HG02970 (cell line): ENCODE results near the gene GPR101.

Source experiments
- ATAC-seq: cut with Tn5 transposase; IDR thresholded peaks from one replicate; pipeline ENCODE4 v1.9.1; 2021; ENCODE audit warnings: mild to moderate bottlenecking, moderate library complexity, moderate number of reproducible peaks; ENCODE audit not compliant: unreplicated experiment, low FRiP score

The GPR101 gene, protein sequence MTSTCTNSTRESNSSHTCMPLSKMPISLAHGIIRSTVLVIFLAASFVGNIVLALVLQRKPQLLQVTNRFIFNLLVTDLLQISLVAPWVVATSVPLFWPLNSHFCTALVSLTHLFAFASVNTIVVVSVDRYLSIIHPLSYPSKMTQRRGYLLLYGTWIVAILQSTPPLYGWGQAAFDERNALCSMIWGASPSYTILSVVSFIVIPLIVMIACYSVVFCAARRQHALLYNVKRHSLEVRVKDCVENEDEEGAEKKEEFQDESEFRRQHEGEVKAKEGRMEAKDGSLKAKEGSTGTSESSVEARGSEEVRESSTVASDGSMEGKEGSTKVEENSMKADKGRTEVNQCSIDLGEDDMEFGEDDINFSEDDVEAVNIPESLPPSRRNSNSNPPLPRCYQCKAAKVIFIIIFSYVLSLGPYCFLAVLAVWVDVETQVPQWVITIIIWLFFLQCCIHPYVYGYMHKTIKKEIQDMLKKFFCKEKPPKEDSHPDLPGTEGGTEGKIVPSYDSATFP

GRCh38 chrX:137033774-137034507 is at the start of gene GPR101:
Gene GPR101 (minus strand): TSS chrX:137033995. CDS start chrX:137031674, 2,321 bp downstream.
- no peak for ATAC-seq

DNA sequence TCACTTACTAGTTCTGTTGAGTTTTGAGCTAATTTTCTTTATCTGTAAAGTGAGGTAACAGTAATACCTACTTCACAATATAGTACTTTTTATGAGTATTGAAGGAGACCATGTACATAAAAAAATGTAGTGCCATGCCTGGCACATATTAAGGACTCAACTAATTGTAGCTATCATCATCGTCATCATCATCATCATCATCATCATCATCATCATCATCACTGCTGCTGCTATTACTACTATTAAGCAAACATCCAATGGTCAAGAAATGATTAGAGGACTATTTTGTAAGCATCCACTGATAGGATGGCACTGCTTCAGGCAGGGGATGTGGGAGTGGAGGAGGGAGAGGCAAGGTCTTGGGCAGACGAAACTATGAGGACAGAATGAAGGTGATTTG is 47.4 kb upstream of the GPR101 start:
- ATAC-seq = no peak

- no peak for ATAC-seq
Observed at GRCh38 chrX:137072396-137072795, 38.6 kb upstream of the GPR101 start.

DNA sequence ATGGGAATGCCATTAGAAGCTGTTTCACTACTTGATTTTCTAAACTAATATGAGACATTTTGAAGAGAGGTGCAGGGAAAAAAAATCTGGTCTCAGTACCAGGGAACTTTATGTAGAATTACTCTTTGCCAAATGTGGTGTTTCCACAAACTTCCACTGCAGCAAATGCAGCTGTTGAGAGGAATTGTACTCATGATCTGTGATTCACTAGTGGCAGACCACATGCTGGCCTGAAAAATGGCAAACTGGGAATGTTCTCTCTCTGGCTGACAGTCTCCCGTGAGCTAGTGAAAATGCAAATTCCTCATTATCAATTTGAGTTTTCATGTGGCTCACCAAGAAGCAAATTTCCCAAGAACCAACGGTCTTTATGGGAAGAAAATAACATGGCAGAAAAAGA is 37.8 kb upstream of the GPR101 start:
- ATAC-seq = no peak

- ATAC-seq = no peak
Observed at GRCh38 chrX:137067147-137067546, 33.4 kb upstream of the GPR101 start.

DNA sequence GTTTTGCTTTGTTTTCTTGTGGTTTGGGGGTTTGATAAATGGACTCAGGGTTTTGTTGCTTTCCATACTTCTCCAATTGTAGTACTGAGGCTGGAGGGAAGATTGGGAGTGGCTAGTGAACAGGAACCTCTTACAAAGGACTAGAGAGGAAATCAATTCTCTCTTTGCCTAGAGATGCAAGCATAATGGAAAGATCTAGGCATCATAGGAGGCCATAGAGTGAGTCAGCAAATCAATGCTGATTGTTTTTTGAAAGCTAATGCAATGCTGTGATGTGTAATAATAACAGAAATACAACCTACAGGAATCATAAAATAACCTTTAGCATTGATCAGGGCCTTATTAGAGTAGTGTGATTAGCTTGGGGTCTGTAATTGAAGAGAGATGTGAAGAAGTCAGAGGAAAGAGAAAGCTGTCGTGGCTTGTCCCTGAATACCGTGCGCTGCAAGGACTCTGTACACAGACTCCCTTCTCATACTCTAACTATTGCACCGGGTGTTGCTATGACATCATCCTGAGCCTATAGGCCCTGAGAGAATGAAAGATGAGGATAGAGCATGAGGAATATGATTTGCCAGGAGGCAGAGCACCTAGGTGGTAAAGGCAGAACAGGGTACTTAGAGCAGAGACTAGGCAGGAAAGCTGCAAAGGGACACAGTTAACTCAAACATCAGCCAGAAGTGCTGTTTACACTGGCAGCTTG is 29.3 kb upstream of the GPR101 start:
- no peak for ATAC-seq

DNA sequence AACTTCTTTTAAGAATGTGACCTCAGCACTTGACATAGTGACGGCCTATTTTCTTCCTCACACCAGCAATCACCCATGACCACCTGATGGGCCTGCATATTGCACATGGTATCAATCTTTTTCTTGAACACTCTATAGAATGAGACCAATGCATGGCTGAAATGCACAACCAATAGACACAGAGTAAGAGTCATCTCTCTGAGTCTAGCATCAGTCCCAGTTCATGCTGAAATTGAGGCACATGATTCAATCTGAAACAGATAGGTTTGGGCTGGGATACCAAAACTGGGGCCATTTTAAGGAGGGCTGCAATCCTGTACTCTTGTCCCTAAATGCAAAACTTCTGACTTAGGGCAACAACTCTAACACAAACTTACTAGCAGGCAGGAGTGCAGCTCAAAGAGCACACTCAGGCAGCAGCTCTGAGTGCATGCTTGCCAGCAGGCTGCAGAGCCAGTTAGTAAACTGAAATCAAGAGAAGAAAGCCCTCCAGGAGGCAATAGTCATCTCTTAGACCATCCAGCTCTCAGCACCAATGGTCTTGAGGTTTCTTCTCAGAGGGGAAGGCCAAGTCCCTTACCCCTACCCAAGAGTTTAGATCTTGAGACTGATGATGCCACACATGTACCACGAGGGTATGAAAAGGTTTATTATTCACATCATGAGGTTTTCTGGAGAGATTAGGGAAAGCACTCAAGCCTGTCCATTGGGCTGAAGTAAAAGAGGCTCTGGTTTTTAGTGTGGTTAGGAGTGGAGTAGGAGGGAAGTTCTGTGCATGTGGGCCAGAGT is 24.7 kb upstream of the GPR101 start:
- no peak for ATAC-seq

DNA sequence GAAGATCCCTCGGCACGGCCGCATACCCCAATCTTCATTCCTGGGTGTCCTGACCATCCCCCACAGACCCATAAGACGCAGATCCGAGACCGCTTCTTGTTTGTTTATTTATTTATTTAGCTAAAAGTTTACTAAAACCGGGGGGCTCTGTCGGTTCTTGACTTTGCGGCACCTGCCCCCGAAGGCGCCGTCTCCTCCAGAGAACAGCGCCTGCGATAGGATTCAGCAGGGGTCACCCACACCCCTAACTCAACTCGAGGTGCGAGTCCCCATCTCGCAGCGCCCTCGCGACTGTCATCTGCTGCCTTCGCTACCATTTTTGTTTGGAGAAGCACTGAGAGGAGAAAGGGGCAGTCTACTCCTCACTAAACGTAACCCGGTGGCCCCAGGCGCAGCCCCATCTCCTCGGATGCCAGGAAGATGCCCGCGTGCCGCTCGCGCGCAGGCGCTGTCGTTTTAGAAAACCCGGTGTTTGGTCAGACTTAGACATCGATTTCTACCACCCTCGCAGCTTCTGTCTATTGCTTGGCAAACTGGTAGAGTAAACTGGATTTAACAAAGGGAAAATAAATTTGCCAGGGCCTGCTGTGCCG is 18.9 kb upstream of the GPR101 start:
- ATAC-seq = peak; percentile 20

GRCh38 chrX:137051978-137052642 is 18.3 kb upstream of the GPR101 start:
- ATAC-seq = peak; percentile 95

- ATAC-seq = no peak
Observed at GRCh38 chrX:137044893-137045292, 11.1 kb upstream of the GPR101 start.

- no peak for ATAC-seq
Observed at GRCh38 chrX:137043736-137044135, 9.9 kb upstream of the GPR101 start.

- ATAC-seq = no peak
Observed at GRCh38 chrX:137041329-137041728, 7.5 kb upstream of the GPR101 start.

GRCh38 chrX:137040113-137040794 is 6.5 kb upstream of the GPR101 start:
- no peak for ATAC-seq

DNA sequence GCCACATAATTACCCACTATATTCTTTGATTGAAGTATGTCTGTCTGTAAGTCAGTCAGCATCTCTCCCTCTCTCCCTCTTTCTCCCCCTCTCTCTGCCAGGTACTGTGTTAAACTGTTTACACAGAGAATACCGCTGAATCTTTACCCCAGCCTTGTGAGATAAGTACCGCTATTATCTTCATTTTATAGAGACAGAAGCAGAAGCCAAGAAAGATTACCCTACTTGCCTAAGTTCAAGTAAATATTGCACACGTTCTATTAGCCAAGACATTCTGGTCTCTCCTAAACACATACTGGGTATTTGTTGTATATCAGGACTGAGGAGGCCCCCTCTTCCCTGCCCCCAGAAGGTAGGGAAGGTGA is 695 bp upstream of the GPR101 start:
- no peak for ATAC-seq

- ATAC-seq = no peak
Observed at GRCh38 chrX:137032841-137033773, 688 bp downstream of the GPR101 start.

DNA sequence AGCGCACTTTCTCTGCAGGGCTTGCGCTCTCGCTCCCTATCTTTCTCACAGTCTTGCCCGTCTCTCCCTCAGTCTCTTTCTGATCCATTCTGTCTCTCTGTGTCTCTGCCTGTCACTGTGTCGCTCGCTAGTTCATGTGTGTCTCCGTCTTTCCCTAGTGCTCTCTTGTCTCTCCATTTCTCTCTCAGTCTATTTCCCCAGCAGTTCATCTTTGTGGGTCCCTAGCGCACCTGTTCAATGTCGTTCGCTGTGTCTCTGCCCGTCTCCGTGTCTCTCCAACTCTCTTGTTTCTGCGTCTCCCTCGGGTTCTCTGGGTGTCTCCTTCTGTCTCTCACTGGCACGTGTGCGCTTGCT is 1.5 kb downstream of the GPR101 start:
- ATAC-seq = no peak

- peak; percentile 62 for ATAC-seq
Observed at GRCh38 chrX:137031517-137032340, 2.1 kb downstream of the GPR101 start.
